AG10803 (cell line): ENCODE data around the gene MSH6.

Experiments
- DNase-seq: peaks from one replicate; pipeline ENCODE4 v3.0.0; 2010; ENCODE audit warnings: low read depth
- H3K4me3 ChIP-seq: 2 replicates; pipeline ENCODE4 v1.5.1; 2011; ENCODE audit warnings: mild to moderate bottlenecking, low read length, control low read depth
- CTCF ChIP-seq: conservative IDR thresholded peaks from 2 replicates; pipeline ENCODE4 v1.5.1; 2011; ENCODE audit warnings: mild to moderate bottlenecking, low read length, control low read depth, inconsistent platforms

MSH6 gene

GRCh38 chr2:47741637-47742036 is 41.3 kb upstream of the MSH6 start:
- no peak overlapping the region for H3K4me3 ChIP-seq
- TF ChIP-seq CTCF, result no peak
- no peak for DNase-seq

- no peak for TF ChIP-seq CTCF
- no peak overlapping the region for H3K4me3 ChIP-seq
- DNase-seq, result no peak
These were observed 38.9 kb upstream of the MSH6 start for GRCh38 chr2:47744074-47744473.

GRCh38 chr2:47747878-47748277 is 35.1 kb upstream of the MSH6 start:
- TF ChIP-seq CTCF, result no peak

GRCh38 chr2:47751856-47752414 is 31.0 kb upstream of the MSH6 start:
- TF ChIP-seq CTCF, result no peak
- H3K4me3 ChIP-seq, result no peak overlapping the region
- DNase-seq, result no peak

More at GRCh38 chr2:47747878-47748277, 35.1 kb upstream of the MSH6 start:
- no peak for DNase-seq
- no peak overlapping the region for H3K4me3 ChIP-seq

- TF ChIP-seq CTCF, result no peak
- H3K4me3 ChIP-seq, result no peak overlapping the region
- no peak for DNase-seq
These were observed 15.5 kb upstream of the MSH6 start for GRCh38 chr2:47767497-47767844.

- DNase-seq, result peak; percentile 36
- peak; percentile 90 for TF ChIP-seq CTCF
- H3K4me3 ChIP-seq, result no peak overlapping the region
These were observed 14.9 kb upstream of the MSH6 start for GRCh38 chr2:47767880-47768609.

- no peak for DNase-seq
- no peak for TF ChIP-seq CTCF
- no peak overlapping the region for H3K4me3 ChIP-seq
These were observed 13.6 kb upstream of the MSH6 start for GRCh38 chr2:47769318-47769717.
